ENCODE results near the gene FEM1B.

DNA sequence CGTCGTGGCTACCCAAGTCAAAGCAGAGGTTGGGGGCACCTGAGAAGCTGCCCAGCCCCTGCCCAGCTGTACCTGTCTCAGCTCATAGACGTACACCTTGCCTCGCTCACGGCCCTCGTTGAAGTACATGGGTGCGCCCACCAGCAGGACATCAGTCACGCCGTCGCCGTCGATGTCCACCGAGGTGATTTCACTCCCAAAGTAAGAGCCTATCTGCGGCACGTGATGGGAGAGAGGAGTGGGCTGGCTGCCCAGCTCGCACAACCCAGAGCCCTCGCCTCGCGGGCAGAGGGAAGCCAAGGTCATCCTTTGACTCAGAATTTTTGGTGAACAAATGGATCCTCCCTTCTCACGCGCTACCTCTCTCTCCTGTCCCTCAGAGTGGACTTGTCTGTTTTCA lies 54.7 kb downstream of the FEM1B start:
- no peak for TF ChIP-seq POLR2A (IDR thresholded peaks at IDR 0.05; ENCODE audit: low read depth, low read length)
- TF ChIP-seq POLR2AphosphoS5 (IDR thresholded peaks at IDR 0.05; ENCODE audit: low read depth, low read length) = no peak
